HG03457 (cell line): ENCODE results near the gene LRCH1.
"Not testable (repeated sequence)": the region's sequence is repeated elsewhere in the genome, so short reads cannot be mapped to it uniquely, and the experiment has no call there.

ENCODE experiments used
- ATAC-seq: cut with Tn5 transposase; IDR thresholded peaks from one replicate; pipeline ENCODE4 v1.9.1; 2021; ENCODE audit warnings: moderate number of reproducible peaks; ENCODE audit not compliant: unreplicated experiment

Gene LRCH1, protein sequence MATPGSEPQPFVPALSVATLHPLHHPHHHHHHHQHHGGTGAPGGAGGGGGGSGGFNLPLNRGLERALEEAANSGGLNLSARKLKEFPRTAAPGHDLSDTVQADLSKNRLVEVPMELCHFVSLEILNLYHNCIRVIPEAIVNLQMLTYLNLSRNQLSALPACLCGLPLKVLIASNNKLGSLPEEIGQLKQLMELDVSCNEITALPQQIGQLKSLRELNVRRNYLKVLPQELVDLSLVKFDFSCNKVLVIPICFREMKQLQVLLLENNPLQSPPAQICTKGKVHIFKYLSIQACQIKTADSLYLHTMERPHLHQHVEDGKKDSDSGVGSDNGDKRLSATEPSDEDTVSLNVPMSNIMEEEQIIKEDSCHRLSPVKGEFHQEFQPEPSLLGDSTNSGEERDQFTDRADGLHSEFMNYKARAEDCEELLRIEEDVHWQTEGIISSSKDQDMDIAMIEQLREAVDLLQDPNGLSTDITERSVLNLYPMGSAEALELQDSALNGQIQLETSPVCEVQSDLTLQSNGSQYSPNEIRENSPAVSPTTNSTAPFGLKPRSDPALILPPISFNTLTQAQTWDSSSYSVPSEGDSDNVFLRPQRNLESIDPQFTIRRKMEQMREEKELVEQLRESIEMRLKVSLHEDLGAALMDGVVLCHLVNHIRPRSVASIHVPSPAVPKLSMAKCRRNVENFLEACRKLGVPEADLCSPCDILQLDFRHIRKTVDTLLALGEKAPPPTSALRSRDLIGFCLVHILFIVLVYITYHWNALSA

DNA sequence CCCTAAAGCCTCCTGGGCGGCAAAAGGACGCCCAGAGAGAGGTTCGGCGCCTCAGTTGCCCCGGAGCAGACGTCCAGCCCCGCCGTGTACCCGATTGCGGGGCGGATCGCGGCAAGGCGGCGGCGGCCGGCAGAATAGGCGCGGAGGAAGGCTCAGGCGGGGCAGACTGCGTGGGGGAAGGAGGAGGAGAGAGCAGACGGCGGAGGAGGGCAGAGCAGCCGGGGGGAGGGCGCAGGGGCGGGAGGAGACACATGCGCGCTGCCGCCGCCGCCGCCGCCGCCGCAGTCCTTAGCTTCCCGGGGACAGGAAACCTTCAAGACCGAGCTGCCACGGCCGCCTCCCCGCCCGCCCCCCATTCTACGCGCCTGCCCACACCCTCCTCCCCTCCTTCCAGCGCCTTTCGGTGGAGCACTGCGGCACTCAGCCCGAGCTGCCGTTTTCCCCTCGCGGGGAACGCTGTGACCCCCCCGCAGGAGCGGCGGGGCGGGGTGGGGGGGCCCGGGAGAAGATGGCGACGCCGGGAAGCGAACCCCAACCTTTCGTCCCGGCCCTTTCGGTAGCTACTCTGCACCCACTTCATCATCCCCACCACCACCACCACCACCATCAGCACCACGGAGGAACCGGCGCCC is at the start of gene LRCH1:
LRCH1 (plus strand) TSS at position 282 of the 632 bp plus-strand sequence; CDS start at position 509, 227 bp downstream.
- ATAC-seq: peak; percentile 53

DNA sequence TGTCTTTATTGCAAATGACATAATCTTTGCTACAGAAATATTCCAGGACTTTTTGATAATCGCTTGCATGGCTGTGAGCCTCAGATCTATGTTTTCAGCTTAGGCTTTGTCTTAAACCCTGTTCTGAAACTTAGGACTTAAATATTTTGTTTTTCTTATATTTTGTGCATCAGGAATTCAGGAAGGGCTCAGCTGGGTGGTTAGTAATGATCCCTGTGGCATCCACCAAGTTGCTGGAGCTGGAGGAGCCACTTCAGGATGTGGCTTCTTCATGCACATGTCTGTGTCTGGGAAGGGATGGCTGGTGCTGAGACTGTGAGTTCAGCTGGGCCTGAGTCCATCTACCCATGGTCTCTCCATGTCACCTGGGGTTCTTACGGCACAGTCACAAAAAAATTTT is 48.9 kb upstream of the LRCH1 start:
- ATAC-seq: no peak

DNA sequence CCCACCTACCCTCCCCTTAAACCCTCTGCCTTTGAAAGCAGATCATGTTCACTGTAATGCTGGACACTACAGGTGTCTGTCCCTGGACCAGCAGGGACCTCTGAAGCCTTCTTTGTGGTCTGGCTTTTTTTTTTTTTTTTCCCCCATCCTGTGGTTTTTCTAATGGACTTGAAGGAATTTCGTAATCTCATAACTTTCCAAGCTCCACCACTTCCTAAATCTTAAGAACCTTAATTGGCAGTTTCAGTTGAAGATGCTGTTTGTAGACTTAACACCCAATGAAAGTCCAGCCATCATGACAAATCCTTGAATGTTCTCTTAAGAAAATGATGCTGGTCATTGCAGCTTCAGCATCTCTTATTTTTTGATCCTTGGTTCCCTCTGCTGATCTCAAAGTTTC is 45.0 kb upstream of the LRCH1 start:
- ATAC-seq: no peak

DNA sequence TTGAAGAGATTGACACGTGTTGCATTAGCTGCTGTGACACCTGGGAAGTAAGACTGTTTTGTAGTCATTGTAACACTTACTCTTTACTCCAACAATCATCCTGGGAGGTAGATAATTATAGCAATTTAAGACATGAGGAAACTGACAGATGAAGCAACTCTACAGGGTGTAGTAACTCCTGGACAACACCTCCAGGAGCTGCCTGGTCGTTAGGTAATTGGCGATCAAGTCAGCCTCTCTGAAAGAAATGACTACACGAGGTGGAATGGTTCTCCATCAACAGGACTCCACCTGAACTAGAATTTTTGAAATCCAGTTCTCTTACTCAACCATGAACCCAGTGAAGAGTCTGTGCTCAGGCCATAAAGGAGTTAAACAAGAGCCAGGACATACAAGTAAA is 43.0 kb upstream of the LRCH1 start:
- ATAC-seq: no peak

DNA sequence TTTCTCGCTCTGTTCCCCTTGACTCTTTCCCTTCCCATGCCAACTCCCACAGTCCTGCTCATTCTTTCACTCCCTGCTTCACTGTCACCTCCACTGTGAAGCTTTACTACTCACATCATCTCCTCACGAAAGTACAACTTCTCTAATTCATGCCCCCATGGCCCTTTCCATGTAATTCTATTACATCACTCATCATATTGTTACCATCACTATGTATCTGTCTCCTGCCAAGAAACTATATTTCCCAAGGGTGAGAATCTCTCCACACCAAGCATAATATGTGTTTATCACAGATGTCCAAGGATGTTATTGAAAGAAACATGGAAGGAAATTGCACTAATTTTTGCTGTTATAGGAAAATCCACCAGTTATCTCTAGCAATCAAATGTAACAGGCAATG is 37.2 kb upstream of the LRCH1 start:
- no peak for ATAC-seq

DNA sequence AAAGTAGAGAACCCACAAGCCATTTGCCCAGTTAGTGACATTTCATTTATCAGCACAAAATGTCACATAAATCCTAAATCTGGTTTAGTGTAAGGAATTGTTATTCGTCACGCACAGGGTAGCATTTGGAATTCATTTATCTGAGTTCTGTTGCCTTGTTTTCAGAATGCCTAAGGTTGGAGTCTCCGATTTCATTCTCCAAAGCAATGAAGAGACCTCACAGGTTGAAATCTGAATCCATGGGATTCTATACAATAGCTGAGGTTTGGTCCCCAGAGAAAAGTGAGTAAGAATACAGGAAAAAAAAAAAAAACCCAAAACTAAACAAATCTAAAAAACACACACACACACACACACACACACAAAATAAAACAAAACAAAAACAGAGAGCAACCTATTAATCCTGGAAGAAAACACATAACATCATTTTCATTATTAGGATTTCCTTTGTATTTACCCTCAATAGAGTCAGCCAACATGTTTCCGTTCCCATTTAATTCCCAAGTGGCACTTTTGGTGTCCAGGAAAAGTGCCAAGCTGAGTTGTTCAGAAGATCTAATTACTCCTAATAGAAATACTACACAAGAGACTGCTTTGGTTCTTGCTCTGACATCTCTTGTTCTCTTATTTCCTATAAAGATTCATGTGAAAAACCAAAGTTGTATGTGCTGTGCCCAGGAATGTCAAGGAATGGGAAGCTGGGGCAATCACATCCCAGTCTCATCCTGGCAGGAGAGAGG is 36.2 kb upstream of the LRCH1 start:
- no peak for ATAC-seq

DNA sequence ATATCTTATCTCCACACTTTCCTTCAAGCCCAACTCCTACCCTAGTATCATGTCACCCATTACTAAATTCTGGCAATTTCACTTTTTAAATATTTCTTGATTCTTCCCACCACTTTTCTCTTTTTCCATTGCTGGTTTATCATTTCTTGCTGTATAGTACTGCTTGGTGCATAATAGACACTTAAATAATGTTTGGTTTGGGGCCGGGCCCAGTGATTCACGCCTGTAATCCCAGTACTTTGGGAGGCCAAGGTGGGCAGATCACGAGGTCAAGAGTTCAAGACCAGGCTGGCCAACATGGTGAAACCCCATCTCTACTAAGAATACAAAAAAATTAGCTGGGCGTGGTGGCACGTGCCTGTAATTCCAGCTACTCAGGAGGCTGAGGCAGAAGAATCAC is 35.2 kb upstream of the LRCH1 start:
- not testable (repeated sequence) for ATAC-seq

DNA sequence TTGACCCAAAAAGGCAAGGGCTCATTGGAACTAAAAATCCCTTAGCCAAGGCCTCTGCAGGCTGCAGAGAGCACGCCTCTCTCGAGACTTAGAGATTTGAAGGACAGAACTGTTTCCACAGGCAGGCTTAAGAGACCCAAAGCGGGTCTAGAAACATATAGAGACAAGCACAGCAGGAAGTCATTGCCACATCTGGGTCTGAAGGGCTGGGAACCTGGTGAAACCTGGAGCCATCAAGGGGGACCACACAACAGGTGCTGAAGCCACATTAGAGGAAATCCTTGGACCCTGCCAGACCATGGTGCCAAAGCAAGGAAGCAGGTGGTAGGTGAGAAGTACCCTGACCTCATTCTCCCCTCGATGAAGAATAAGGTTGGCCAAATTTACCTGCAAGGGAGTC is 33.8 kb upstream of the LRCH1 start:
- ATAC-seq: no peak

DNA sequence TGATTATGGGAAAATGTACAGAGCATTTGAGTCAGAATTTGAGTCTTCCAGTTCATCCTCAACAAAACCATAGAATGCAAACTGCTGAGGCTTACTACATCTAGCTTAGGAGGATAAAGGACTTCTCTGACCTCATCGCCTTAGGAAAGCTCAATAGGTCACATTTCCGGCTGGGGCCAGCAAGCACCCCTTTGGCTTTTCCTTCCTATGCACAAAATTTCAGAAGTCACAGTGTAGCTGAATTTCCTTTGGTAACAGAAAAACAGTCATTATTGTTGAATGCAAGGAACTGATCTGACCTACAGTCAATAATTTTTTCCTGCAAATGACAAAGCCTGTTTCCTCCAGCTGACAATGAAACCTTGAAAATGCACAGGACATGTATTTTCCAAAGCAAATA is 32.8 kb upstream of the LRCH1 start:
- ATAC-seq: no peak

DNA sequence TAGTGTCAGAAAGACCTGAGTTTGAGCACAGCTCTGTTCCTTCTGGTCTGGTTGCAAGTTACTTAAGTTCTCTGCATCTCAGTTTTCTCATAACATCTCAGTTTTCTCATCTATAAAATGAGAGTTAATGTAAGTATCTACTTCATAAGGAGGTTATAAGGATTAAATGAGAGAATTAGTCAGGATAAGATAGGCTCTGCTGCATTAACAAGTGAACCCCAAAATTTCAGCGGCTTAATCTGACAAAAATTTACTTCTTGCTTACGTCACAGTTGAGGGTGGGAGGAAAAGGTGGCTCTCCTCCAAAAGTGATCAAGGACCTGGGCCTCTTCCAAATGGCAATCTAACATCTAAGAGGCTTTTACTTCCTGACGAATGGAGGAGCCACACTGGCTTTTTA is 31.5 kb upstream of the LRCH1 start:
- no peak for ATAC-seq

DNA sequence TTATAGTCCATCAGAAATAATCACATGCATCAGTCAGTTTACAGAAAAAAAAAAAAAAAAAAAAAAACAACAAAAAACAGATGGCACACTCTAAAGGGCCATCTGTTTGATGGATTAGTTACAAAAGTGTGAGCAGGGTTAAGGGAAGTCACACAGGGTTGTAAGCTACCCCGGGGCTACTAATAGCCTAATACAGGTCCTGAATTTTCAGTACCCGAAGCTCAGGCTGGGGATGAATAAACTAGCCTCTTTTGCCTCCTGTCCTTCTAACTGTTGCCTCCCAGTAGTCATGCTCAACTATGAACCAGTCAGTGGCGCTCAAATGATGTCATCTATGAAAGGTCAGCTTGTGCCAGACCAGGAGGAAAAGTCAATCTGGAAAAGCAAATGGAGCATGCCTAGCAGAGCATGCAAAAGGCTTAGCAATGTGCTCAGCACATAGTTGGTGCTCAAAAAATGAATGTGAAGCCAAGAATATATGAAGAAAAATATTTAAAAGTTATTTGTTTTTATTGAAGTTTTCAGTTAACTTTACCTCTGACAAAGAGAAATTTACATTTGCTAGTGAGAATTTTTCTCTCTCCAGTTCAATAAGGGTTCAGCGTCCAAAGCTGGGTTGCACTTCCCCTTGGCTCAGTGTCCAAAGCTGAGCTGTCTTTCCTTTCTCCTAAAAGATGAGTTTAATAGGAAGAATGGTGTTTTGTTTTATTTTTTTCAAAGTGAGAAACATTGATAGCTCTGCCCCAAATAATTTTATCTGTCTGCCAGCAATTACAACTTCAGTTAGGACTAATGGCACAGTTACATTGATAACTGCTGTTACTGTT is 30.8 kb upstream of the LRCH1 start:
- no peak for ATAC-seq

DNA sequence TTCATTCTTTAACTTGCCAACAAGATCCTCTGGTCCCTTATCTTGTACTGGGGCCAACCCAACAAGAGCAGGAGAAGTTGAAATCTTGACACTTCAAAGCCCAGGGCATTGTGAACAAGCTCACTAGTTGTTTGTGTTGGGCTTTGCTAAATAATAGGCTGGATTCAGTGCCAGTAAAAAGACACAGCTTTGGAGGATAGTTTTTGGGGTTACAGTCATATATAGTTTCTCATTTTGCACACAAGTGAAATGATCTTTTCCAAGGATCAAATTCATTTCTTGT is 30.3 kb upstream of the LRCH1 start:
- no peak for ATAC-seq

DNA sequence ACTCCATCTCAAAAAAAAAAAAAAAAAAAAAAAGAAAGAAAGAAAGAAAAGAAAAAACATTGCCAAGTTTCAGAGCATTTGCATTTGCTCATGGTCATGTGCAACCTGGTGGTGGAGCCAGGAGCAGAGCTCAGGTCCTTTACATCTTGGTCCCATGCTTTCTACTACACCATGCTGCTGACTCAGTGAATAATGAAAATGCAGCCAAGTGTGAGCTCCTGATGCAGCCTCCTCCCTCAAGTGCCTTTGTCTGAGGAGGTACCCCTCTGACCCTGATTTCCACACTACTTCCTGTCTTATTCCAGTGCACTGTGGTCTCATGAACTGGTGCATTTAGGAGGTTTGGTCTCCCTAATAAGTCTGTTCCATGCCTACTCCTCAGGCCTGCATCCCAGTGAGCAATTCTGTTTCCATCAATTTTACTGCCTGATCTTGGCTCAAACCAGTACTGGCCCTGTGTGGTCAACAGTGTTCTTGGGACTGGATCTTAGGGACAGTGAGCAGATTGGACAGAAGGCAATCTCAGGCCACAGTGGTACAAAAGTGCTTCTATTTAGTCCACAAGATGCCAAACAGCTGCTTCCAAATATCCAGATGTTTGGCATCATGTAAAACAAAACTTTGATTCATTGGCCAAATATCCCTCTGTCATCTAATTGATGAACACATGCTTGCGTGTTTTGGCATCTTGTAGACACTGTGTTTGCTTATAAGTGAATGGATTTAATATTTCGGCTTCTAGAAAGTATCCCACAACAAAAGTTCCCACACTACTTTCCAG is 28.8 kb upstream of the LRCH1 start:
- ATAC-seq: no peak

DNA sequence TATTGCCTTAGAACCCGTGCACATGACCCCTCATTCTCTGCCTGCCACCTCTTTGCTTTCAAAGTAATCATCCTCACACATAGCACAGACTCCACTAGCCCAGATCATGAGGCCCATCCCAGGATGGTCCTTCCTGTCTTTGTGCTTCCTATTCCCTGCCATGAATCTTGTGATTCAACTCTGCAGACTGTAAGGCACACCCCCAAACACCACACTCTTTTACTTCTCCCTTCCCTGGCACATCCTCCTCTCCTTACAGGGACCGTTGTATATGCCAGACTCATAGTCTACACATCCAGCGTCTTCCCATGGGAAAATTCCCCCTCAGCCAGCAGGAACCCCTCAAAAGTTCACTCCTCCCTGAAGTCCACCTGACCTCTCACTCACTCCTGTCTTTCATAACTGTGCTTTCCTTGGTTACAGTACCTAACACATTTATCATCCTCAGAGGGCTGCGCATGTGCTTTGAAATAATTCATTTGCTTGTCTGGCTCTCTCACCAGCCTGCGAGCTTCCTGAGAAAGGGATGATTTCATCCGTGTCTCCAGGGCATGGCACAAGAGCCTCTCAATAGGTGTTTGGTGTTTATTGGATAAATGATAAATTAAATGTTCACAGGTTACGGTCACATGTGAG is 26.8 kb upstream of the LRCH1 start:
- ATAC-seq: no peak

DNA sequence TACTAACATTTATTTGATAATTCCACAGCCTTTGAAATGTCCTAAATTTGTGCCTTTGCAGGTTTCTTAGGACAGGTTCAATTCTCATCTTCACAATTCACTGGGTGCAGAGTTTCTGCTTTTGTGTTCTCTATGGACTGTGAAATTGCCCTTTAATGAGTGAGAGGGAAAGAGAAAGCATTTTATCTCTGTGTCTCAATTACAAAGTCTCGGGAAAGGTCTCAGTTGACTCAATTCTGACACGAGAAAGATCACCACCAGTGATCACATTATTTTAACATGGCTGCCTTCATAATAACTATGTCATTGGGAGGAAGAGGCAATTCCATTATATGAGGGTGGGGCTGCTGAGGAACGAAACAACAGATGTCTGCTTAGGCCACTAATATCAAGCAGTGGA is 26.2 kb upstream of the LRCH1 start:
- ATAC-seq: no peak

DNA sequence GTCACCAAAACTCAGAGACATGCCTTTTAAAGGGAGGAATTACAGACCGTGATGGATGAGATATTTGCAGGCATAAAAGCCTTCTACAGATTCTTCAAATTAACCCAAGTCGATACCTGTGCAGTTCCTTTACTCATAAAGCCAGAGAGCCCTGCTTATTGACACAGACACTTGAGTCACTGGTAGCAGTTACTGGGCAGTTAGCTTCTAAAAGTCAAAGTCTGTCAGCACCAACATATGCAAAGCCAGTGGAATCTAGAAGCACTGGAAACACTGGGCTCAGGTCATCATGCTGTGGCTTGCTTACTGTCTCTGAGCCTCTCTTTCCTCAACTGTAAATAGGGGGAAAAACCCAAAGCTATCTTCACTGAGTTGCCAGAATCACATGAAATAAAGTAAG is 25.7 kb upstream of the LRCH1 start:
- no peak for ATAC-seq

DNA sequence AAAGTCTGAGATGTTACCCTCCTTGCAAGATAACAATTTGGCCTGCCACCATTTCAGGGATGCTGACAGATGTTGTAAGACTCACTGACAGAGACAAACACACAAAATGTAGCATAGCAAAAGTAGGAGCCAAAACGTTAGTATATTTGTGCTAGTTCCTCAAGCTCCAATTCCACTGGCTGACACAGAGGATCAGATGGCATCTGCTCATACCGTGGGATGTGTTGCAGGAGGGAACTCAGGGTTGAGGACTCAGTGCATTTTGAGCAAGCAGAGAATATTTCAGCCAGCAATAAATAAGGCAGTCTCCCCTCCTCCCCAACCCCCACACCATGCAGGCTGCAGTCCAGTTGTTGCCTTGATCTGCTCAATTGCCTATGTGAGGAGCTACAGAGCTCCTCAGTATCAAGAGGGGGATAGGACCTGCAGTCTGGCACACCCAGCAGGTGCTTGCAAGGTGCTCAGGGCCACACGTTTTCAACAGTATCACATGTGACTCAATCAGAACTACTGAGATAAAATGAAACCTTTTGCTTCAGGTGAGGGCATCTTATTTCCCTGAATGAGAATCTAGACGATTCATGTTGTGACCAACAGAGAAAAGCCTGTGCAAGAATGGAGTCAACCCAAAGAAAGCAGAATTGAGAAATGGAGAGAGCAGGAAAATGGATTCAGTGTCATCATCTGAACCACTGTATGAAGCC is 23.6 kb upstream of the LRCH1 start:
- ATAC-seq: no peak

DNA sequence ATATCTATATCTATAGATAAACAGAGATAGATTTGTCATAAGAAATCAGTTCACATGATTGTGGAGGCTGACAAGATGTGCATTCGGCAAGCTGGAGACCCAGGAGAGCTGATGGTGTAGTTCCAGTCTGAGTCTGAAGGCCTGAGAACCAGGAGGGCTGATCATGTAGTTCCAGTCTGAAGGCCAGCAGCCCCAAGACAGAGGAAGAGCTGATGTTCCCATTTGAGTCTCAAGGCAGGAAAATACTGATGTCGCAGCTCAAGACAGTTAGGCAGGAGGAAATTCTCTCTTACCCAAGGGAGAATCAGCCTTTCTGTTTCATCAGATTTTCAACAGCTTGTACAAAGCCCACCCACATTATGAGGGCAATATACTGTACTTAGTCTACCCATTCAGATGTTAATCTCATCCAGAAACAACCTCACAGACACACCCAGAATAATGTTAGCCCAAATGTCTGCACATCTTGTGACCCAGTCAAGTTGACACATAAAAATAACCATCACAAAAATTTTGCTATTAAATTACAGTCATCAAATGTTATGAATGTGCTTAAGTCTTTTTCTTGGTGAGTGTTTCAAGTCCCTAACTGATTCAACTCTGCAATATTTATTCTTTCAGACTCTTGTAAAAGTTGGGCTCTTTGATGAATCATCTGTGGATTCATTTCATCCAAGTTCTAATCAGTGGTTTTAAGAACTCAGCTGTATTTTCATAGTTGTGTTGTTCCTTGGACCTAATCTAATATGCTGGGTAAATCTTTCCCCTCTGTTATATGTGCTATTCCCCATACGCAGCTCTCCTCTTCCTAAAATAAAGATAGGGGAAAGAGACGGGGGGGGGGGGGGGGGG is 22.7 kb upstream of the LRCH1 start:
- no peak for ATAC-seq
